ENCODE measurements around the gene TRIM10. TPM values are rescaled to one million over a fixed set of nuclear protein-coding genes. Genes with fewer than 3 reads are reported as not detected.
"Not testable (repeated sequence)": the region's sequence is repeated elsewhere in the genome, so short reads cannot be mapped to it uniquely, and the experiment has no call there.

TRIM10 gene
- total RNA-seq, 1 experiment from 2014 or later = 0.95 TPM

- DNase-seq = no peak
- no peak overlapping the region for H3K27ac Mint-ChIP-seq (ENCODE audit: unreplicated experiment)
- Histone ChIP-seq H3K9me3 (no peaks in the 10 kb centered on the region), H3K27me3 (replicated peaks; ENCODE audit: control insufficient read depth, insufficient read depth, low read length) (no peaks in the 10 kb centered on the region), H3K4me1 (peaks cover 11% of the 10 kb centered on the region), H3K36me3 (ENCODE audit: control insufficient read depth, insufficient read depth, low read length) (no peaks in the 10 kb centered on the region), H3K4me3 (ENCODE audit: low read depth, low read length) (no peak overlapping the region)
- CTCF ChIA-PET = interaction anchor here (1.6 kb wide), 1 partner anchor 31 kb away, joined by 4 read pairs; no protein-coding TSS in a partner anchor
- no peaks in the 10 kb centered on the region for H3K36me3 Mint-ChIP-seq (ENCODE audit: insufficient read depth, unreplicated experiment)
- intact Hi-C loops (cut with micrococcal nuclease; ENCODE audit: unreplicated experiment) = no loop called here
- H3K27me3 Mint-ChIP-seq (ENCODE audit: insufficient read depth, unreplicated experiment) = no peaks in the 10 kb centered on the region
- H3K9me3 Mint-ChIP-seq (ENCODE audit: unreplicated experiment) = no peaks in the 10 kb centered on the region
- POLR2A ChIA-PET = no interaction called here
- no peak for TF ChIP-seq CTCF (IDR thresholded peaks at IDR 0.05; ENCODE audit: insufficient read depth in 1 of 2, low read depth in 1 of 2, low read length in 1 of 2, severe bottlenecking in 1 of 2, unreplicated experiment in 1 of 2)
- BruUV-seq (replicated peaks) = no TSS peak
- H3K4me3 Mint-ChIP-seq (ENCODE audit: unreplicated experiment) = no peak overlapping the region
- H3K4me1 Mint-ChIP-seq (ENCODE audit: low read depth, unreplicated experiment) = peaks cover 12% of the 10 kb centered on the region
These were observed 16.2 kb downstream of the TRIM10 start for GRCh38 chr6:30144811-30145210.

DNA sequence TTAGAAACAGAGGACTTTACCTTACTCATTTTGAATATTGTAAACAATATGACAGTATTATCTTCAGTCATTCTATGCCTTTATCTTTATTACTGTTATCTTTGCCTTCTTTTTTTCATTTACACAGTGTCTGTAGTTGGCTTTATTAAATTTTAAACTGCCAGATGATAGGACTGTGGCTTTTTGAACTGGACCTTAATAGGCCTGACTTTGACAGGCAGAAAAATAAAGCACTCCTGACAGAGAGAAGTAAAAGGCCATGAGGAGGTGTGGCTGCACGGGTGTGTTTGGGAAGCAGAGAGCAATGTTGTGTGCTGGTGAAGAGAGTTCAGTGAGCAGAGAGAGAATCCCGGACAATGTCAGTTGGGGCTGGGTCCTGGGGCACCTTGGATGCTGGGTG, 17.2 kb downstream of the TRIM10 start:
- intact Hi-C loops (cut with micrococcal nuclease; ENCODE audit: unreplicated experiment) = no loop called here
- H3K9me3 ChIP-seq = no peaks in the 10 kb centered on the region
- peaks cover 11% of the 10 kb centered on the region for H3K4me1 ChIP-seq
- Mint-ChIP-seq H3K27me3 (ENCODE audit: insufficient read depth, unreplicated experiment) (no peaks in the 10 kb centered on the region), H3K27ac (ENCODE audit: unreplicated experiment) (no peak overlapping the region), H3K36me3 (ENCODE audit: insufficient read depth, unreplicated experiment) (no peaks in the 10 kb centered on the region), H3K9me3 (ENCODE audit: unreplicated experiment) (no peaks in the 10 kb centered on the region), H3K4me3 (ENCODE audit: unreplicated experiment) (no peak overlapping the region), H3K4me1 (ENCODE audit: low read depth, unreplicated experiment) (peaks cover 12% of the 10 kb centered on the region)
- H3K4me3 ChIP-seq (ENCODE audit: low read depth, low read length) = no peak overlapping the region
- H3K27me3 ChIP-seq (replicated peaks; ENCODE audit: control insufficient read depth, insufficient read depth, low read length) = no peaks in the 10 kb centered on the region
- no peak for DNase-seq
- TF ChIP-seq CTCF (IDR thresholded peaks at IDR 0.05; ENCODE audit: insufficient read depth in 1 of 2, low read depth in 1 of 2, low read length in 1 of 2, severe bottlenecking in 1 of 2, unreplicated experiment in 1 of 2) = no peak
- no TSS peak for BruUV-seq (replicated peaks)
- ChIA-PET POLR2A (no interaction called here), CTCF (interaction anchor here (1.6 kb wide), 1 partner anchor 32 kb away, joined by 4 read pairs; no protein-coding TSS in a partner anchor)
- H3K36me3 ChIP-seq (ENCODE audit: control insufficient read depth, insufficient read depth, low read length) = no peaks in the 10 kb centered on the region

DNA sequence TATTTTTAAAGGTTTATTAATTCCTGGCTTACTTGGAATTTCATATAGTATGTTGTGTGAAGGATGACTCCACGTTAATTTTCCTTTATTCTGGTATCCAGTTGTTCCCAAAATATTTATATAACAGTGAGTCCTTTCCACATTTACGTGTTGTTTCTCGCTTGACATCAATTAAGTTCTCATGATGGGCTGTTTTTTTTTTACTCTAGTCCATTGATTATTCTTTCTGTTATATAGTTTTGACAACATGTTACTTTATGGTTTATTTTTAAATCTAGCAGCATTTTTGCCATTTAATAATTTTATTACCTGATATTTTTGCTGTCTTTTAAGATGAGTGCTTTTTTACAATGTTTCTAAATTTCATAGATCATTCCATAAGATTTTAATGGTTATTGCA, 18.3 kb downstream of the TRIM10 start:
- Mint-ChIP-seq H3K27me3 (ENCODE audit: insufficient read depth, unreplicated experiment) (no peaks in the 10 kb centered on the region), H3K4me1 (ENCODE audit: low read depth, unreplicated experiment) (peaks cover 12% of the 10 kb centered on the region), H3K36me3 (ENCODE audit: insufficient read depth, unreplicated experiment) (no peaks in the 10 kb centered on the region), H3K9me3 (ENCODE audit: unreplicated experiment) (no peaks in the 10 kb centered on the region), H3K4me3 (ENCODE audit: unreplicated experiment) (no peak overlapping the region), H3K27ac (ENCODE audit: unreplicated experiment) (no peak overlapping the region)
- TF ChIP-seq CTCF (IDR thresholded peaks at IDR 0.05; ENCODE audit: insufficient read depth in 1 of 2, low read depth in 1 of 2, low read length in 1 of 2, severe bottlenecking in 1 of 2, unreplicated experiment in 1 of 2) = no peak
- intact Hi-C loops (cut with micrococcal nuclease; ENCODE audit: unreplicated experiment) = no loop called here
- no TSS peak for BruUV-seq (replicated peaks)
- ChIA-PET CTCF (no interaction called here), POLR2A (no interaction called here)
- Histone ChIP-seq H3K27me3 (replicated peaks; ENCODE audit: control insufficient read depth, insufficient read depth, low read length) (no peaks in the 10 kb centered on the region), H3K4me3 (ENCODE audit: low read depth, low read length) (no peak overlapping the region), H3K36me3 (ENCODE audit: control insufficient read depth, insufficient read depth, low read length) (no peaks in the 10 kb centered on the region), H3K9me3 (no peaks in the 10 kb centered on the region), H3K4me1 (peaks cover 11% of the 10 kb centered on the region)
- no peak for DNase-seq

- H3K4me3 ChIP-seq (ENCODE audit: low read depth, low read length); CTCF ChIA-PET; H3K27ac Mint-ChIP-seq (ENCODE audit: unreplicated experiment); DNase-seq; intact Hi-C loops (cut with micrococcal nuclease; ENCODE audit: unreplicated experiment); H3K4me3 Mint-ChIP-seq (ENCODE audit: unreplicated experiment); H3K27me3 ChIP-seq (replicated peaks; ENCODE audit: control insufficient read depth, insufficient read depth, low read length); H3K9me3 Mint-ChIP-seq (ENCODE audit: unreplicated experiment); H3K9me3 ChIP-seq; H3K27me3 Mint-ChIP-seq (ENCODE audit: insufficient read depth, unreplicated experiment); H3K36me3 Mint-ChIP-seq (ENCODE audit: insufficient read depth, unreplicated experiment); H3K36me3 ChIP-seq (ENCODE audit: control insufficient read depth, insufficient read depth, low read length); POLR2A ChIA-PET; BruUV-seq (replicated peaks): not testable (repeated sequence)
- H3K4me1 Mint-ChIP-seq (ENCODE audit: low read depth, unreplicated experiment) = peaks cover 12% of the 10 kb centered on the region
- peaks cover 11% of the 10 kb centered on the region for H3K4me1 ChIP-seq
These were observed 20.8 kb downstream of the TRIM10 start for GRCh38 chr6:30140240-30140639.

Data from Caco-2 (cell line).